Measurements from ENCODE around the gene TXNDC12.

TXNDC12 gene

DNA sequence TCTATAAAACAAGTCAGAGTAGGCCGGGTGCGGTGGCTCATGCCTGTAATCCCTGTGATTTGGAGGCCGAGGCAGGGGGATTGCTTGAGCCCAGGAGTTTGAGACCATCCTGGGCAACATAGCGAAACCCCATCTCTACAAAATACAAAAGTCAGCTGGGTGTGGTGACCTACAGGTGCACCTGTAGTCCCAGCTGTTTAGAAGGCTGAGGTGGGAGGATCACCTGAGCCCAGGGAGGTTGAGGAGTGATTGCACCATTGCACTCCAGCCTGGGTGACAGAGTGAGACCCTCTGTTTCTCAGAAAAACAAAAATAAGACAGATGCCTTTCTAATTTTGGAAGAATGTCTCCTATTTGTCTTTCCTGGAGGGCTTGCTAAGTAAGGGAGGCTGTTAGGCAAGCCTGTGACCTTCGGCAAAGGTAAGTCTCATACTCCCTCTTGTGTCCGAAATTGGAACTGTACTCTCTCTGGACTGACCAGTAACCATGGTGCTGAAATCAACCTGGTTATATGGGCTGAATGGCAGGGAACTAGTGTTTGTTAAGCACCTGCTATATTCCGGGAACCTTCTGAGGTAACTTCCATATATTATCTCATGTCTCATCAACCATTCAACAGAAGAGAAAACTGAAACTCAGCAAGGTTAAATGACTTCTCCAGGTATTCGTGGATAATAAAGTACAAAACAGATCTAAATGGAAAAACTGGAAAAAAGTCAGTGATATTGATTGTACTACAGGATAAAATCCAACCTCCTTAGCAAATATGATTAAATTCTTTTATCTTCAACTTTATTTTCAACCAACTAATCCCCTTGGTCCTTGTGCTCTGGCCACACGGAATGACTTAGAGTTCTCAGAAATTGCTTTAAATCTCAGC, 52.7 kb downstream of the TXNDC12 start:
- TF ChIP-seq CTCF (IDR thresholded peaks at IDR 0.05) = peak; percentile 82
- Histone ChIP-seq H3K79me2 (no peaks in the 10 kb centered on the region), H3K9ac (no peak overlapping the region), H3K4me2 (ENCODE audit: low read length) (no peak overlapping the region), H2AFZ (no peak overlapping the region), H3K4me3 (ENCODE audit: low read depth, low read length) (no peak overlapping the region), H3K4me1 (no peaks in the 10 kb centered on the region), H3K36me3 (ENCODE audit: control insufficient read depth, insufficient read depth, low read length) (no peaks in the 10 kb centered on the region), H3K27ac (no peak overlapping the region), H3K27me3 (ENCODE audit: control insufficient read depth, insufficient read depth, low read length) (no peaks in the 10 kb centered on the region), H3K9me3 (ENCODE audit: control insufficient read depth, low read length) (no peaks in the 10 kb centered on the region)

- TF ChIP-seq CTCF (IDR thresholded peaks at IDR 0.05) = no peak
- no peak overlapping the region for H2AFZ ChIP-seq
- H3K4me3 ChIP-seq (ENCODE audit: low read depth, low read length) = no peak overlapping the region
- H3K9ac ChIP-seq = no peak overlapping the region
- H3K9me3 ChIP-seq (ENCODE audit: control insufficient read depth, low read length) = no peaks in the 10 kb centered on the region
- H3K79me2 ChIP-seq = no peaks in the 10 kb centered on the region
- no peaks in the 10 kb centered on the region for H3K36me3 ChIP-seq (ENCODE audit: control insufficient read depth, insufficient read depth, low read length)
- H3K4me1 ChIP-seq = no peaks in the 10 kb centered on the region
- no peaks in the 10 kb centered on the region for H3K27me3 ChIP-seq (ENCODE audit: control insufficient read depth, insufficient read depth, low read length)
- H3K4me2 ChIP-seq (ENCODE audit: low read length) = no peak overlapping the region
- no peak overlapping the region for H3K27ac ChIP-seq
Observed at GRCh38 chr1:51998701-51999100, 56.3 kb downstream of the TXNDC12 start.

DNA sequence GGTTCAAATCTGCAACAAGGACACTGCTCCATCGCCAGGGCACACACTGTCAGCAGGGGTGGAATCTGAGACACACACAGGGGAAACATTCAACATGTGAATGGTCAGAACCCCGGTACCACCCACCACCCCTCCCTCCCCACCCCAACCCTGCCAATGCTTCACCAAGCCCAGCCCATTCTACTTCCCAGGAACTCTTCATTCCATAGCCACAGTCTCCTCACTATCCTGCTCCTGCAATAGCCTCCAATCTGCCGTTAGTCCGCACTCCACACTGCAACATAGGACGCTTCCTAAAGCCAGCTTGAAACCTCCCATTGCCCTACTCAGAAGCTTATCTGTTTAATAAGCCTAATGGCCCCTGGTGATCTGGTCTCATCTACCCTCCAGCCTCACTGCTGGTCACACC, 57.0 kb downstream of the TXNDC12 start:
- no peak overlapping the region for H2AFZ ChIP-seq
- H3K27ac ChIP-seq = no peak overlapping the region
- H3K4me2 ChIP-seq (ENCODE audit: low read length) = no peak overlapping the region
- no peak overlapping the region for H3K9ac ChIP-seq
- no peaks in the 10 kb centered on the region for H3K36me3 ChIP-seq (ENCODE audit: control insufficient read depth, insufficient read depth, low read length)
- H3K4me3 ChIP-seq (ENCODE audit: low read depth, low read length) = no peak overlapping the region
- no peaks in the 10 kb centered on the region for H3K4me1 ChIP-seq
- no peaks in the 10 kb centered on the region for H3K79me2 ChIP-seq
- no peaks in the 10 kb centered on the region for H3K27me3 ChIP-seq (ENCODE audit: control insufficient read depth, insufficient read depth, low read length)
- no peak for TF ChIP-seq CTCF (IDR thresholded peaks at IDR 0.05)
- H3K9me3 ChIP-seq (ENCODE audit: control insufficient read depth, low read length) = no peaks in the 10 kb centered on the region

DNA sequence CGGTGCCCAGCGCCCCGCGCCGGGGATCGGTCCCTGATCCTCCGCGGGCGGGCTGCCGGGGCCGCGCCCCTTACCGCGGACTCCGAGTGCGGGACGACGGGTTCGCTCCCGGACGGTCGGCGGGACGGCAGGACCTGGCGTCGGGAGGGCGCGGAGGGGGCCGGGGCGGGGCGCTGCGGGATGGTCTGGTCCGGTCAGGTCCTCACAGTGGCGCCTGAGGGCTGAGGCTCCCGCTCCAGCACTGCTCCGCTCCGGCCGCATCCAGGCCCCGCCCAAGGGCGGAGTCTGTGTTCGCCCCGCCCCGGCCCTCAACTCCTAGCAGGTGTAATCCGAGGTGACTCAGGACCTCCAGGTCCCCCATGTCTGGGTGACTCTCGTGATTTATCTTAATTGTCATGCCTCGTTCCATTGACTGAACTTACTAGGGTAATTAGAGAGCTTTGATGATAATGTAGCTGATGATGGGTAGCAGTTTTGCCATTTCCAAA, 64.5 kb downstream of the TXNDC12 start, which contains the start of gene RAB3B:
TSS of gene RAB3B (minus strand) at position 223 of the 488 bp plus-strand sequence. CDS start 13,583 bp downstream, outside the sequence.
- no peak for TF ChIP-seq CTCF (IDR thresholded peaks at IDR 0.05)
- Histone ChIP-seq H3K4me3 (ENCODE audit: low read depth, low read length) (peak within 1 kb of the TSS; percentile 46), H3K4me1 (no peaks in the 10 kb centered on the region), H3K9ac (no peak within 1 kb of the TSS), H2AFZ (peak within 1 kb of the TSS; percentile 52), H3K27me3 (ENCODE audit: control insufficient read depth, insufficient read depth, low read length) (no peaks in the 10 kb centered on the region), H3K79me2 (no peaks in the 10 kb centered on the region), H3K9me3 (ENCODE audit: control insufficient read depth, low read length) (no peaks in the 10 kb centered on the region), H3K27ac (no peak within 1 kb of the TSS), H3K36me3 (ENCODE audit: control insufficient read depth, insufficient read depth, low read length) (no peaks in the 10 kb centered on the region), H3K4me2 (ENCODE audit: low read length) (peak within 1 kb of the TSS; percentile 75)
